LNCAP (cell line): ENCODE results near the gene TET2.

Experiments used
- CTCF ChIP-seq: fragments of 450-650 bp; IDR thresholded peaks from 2 replicates; pipeline ENCODE4 v1.5.1; 2017; ENCODE audit warnings: mild to moderate bottlenecking

The TET2 gene

GRCh38 chr4:105129286-105130040, 17.2 kb upstream of the TET2 start:
- TF ChIP-seq CTCF, result no peak

- no peak for TF ChIP-seq CTCF
Measured at GRCh38 chr4:105130945-105131344, 15.7 kb upstream of the TET2 start.

- no peak for TF ChIP-seq CTCF
Measured at GRCh38 chr4:105133976-105134375, 12.7 kb upstream of the TET2 start.

- no peak for TF ChIP-seq CTCF
Measured at GRCh38 chr4:105135785-105136184, 10.9 kb upstream of the TET2 start.

GRCh38 chr4:105137121-105137875, 9.4 kb upstream of the TET2 start:
- no peak for TF ChIP-seq CTCF

- no peak for TF ChIP-seq CTCF
Measured at GRCh38 chr4:105139646-105140045, 7.0 kb upstream of the TET2 start.

GRCh38 chr4:105140684-105141490, 5.8 kb upstream of the TET2 start:
- peak; percentile 68 for TF ChIP-seq CTCF
